ENCODE data around the gene KLK12. TPM values are rescaled to one million over a fixed set of nuclear protein-coding genes. Genes with fewer than 3 reads are reported as not detected.
"Not testable (repeated sequence)": the region's sequence is repeated elsewhere in the genome, so short reads cannot be mapped to it uniquely, and the experiment has no call there.

The KLK12 gene
- total RNA-seq, 1 donor from 2014 or later: not detected

- ChIA-PET POLR2A (no interaction called here), CTCF (interaction anchor here (0.6 kb wide), 1 partner anchor 788 kb away, joined by 4 read pairs; no protein-coding TSS in a partner anchor)
- Mint-ChIP-seq H3K4me1 (no peaks in the 10 kb centered on the region), H3K9me3 (peaks cover 3% of the 10 kb centered on the region), H3K27me3 (peaks cover 25% of the 10 kb centered on the region), H3K27ac (no peak overlapping the region), H3K36me3 (ENCODE audit: low read depth) (no peaks in the 10 kb centered on the region), H3K4me3 (no peak overlapping the region)
- no peak for TF ChIP-seq CTCF (IDR thresholded peaks at IDR 0.05)
- intact Hi-C loops (cut with micrococcal nuclease): no loop called here
- DNase-seq (no peak), ATAC-seq (ENCODE audit: low read depth) (no peak)
Observed at GRCh38 chr19:50992666-50993035, 42.2 kb downstream of the KLK12 start.

GRCh38 chr19:50984416-50984815 lies 50.4 kb downstream of the KLK12 start:
- H3K4me3 Mint-ChIP-seq; DNase-seq; intact Hi-C loops (cut with micrococcal nuclease); CTCF ChIA-PET; POLR2A ChIA-PET; H3K9me3 Mint-ChIP-seq; ATAC-seq (ENCODE audit: low read depth); H3K4me1 Mint-ChIP-seq; H3K27ac Mint-ChIP-seq; H3K36me3 Mint-ChIP-seq (ENCODE audit: low read depth): not testable (repeated sequence)
- peaks cover 37% of the 10 kb centered on the region for H3K27me3 Mint-ChIP-seq

- H3K27me3 Mint-ChIP-seq: peaks cover 37% of the 10 kb centered on the region
- ATAC-seq (ENCODE audit: low read depth) (no peak), DNase-seq (no peak)
- POLR2A ChIA-PET: no interaction called here
- intact Hi-C loops (cut with micrococcal nuclease): no loop called here
- H3K4me3 Mint-ChIP-seq: no peak within 1 kb of the TSS
- CTCF ChIA-PET: no interaction called here
- H3K36me3 Mint-ChIP-seq (ENCODE audit: low read depth): no peaks in the 10 kb centered on the region
- no peaks in the 10 kb centered on the region for H3K4me1 Mint-ChIP-seq
- no peak for TF ChIP-seq CTCF (IDR thresholded peaks at IDR 0.05)
- no peaks in the 10 kb centered on the region for H3K9me3 Mint-ChIP-seq
- no peak within 1 kb of the TSS for H3K27ac Mint-ChIP-seq
Observed at GRCh38 chr19:50983625-50984292, 51.0 kb downstream of the KLK12 start, which contains the start of gene KLK7. TSS of gene KLK7 (minus strand) at chr19:50983917. CDS start at chr19:50982399, 1,518 bp downstream.

GRCh38 chr19:50982186-50982585 lies 52.6 kb downstream of the KLK12 start:
- H3K27me3 Mint-ChIP-seq: peaks cover 30% of the 10 kb centered on the region
- no peak for TF ChIP-seq CTCF (IDR thresholded peaks at IDR 0.05)
- ATAC-seq (ENCODE audit: low read depth): no peak
- ChIA-PET POLR2A (no interaction called here), CTCF (no interaction called here)
- no peak overlapping the region for H3K4me3 Mint-ChIP-seq
- H3K4me1 Mint-ChIP-seq: no peaks in the 10 kb centered on the region
- intact Hi-C loops (cut with micrococcal nuclease): no loop called here
- no peaks in the 10 kb centered on the region for H3K9me3 Mint-ChIP-seq
- no peak overlapping the region for H3K27ac Mint-ChIP-seq
- no peak for DNase-seq
- no peaks in the 10 kb centered on the region for H3K36me3 Mint-ChIP-seq (ENCODE audit: low read depth)

- Mint-ChIP-seq H3K4me1 (no peaks in the 10 kb centered on the region), H3K36me3 (ENCODE audit: low read depth) (no peaks in the 10 kb centered on the region), H3K4me3 (no peak overlapping the region), H3K27ac (no peak overlapping the region), H3K9me3 (no peaks in the 10 kb centered on the region), H3K27me3 (peaks cover 31% of the 10 kb centered on the region)
- ATAC-seq (ENCODE audit: low read depth) (no peak), DNase-seq (no peak)
- intact Hi-C loops (cut with micrococcal nuclease): no loop called here
- ChIA-PET POLR2A (no interaction called here), CTCF (no interaction called here)
- TF ChIP-seq CTCF (IDR thresholded peaks at IDR 0.05): no peak
Observed at GRCh38 chr19:50981587-50982146, 53.1 kb downstream of the KLK12 start.
